Neural cell (in vitro differentiated cells): Measurements from ENCODE around the gene GNLY. TPM values are rescaled to one million over a fixed set of nuclear protein-coding genes. Genes with fewer than 3 reads are reported as not detected.

ENCODE experiments used
- H2AFZ ChIP-seq: fragments of 200-600, 300-800 bp; sonication (generic), shearing (Covaris generic); 2 replicates; pipeline ENCODE4 v1.6.0; 2014; ENCODE audit warnings: low read depth, mild to moderate bottlenecking, antibody characterized with exemption, low read length, moderate library complexity
- H3F3A ChIP-seq: fragments of 200-600 bp; shearing (Covaris generic); 2 replicates; pipeline ENCODE4 v1.6.1; 2016; ENCODE audit warnings: mild to moderate bottlenecking, moderate library complexity, mixed read lengths, antibody characterized with exemption, low read length; ENCODE audit not compliant: insufficient read depth, poor library complexity, severe bottlenecking
- H3K27ac ChIP-seq: fragments of 200-600, 300-800 bp; sonication (generic), shearing (Covaris generic); 2 replicates; pipeline ENCODE4 v1.5.1; 2014; ENCODE audit warnings: mild to moderate bottlenecking, low read length, moderate library complexity
- H3K27me3 ChIP-seq: fragments of 300-800, 200-600 bp; sonication (generic), shearing (Covaris generic); 2 replicates; pipeline ENCODE4 v1.6.0; 2014; ENCODE audit warnings: mild to moderate bottlenecking, low read depth, low read length, moderate library complexity; ENCODE audit not compliant: insufficient read depth
- H3K36me3 ChIP-seq: fragments of 300-800, 200-600 bp; sonication (generic), shearing (Covaris generic); 2 replicates; pipeline ENCODE4 v1.5.1; 2014; ENCODE audit warnings: mild to moderate bottlenecking, antibody characterized with exemption, low read length, moderate library complexity; ENCODE audit not compliant: insufficient read depth
- H3K4me2 ChIP-seq: fragments of 300-800, 200-600 bp; sonication (generic), shearing (Covaris generic); 2 replicates; pipeline ENCODE4 v1.6.0; 2014; ENCODE audit warnings: mild to moderate bottlenecking, low read length
- H3K4me3 ChIP-seq: fragments of 300-800, 200-600 bp; sonication (generic), shearing (Covaris generic); 2 replicates; pipeline ENCODE4 v1.5.1; 2014; ENCODE audit warnings: mild to moderate bottlenecking, low read length, moderate library complexity
- H3K79me2 ChIP-seq: fragments of 200-600 bp; shearing (Covaris generic); replicated peaks from 2 replicates; pipeline ENCODE4 v1.6.0; 2014; ENCODE audit warnings: mild to moderate bottlenecking, low read length, moderate library complexity; ENCODE audit not compliant: insufficient read depth
- H3K9ac ChIP-seq: fragments of 300-800, 200-600 bp; sonication (generic), shearing (Covaris generic); 2 replicates; pipeline ENCODE4 v1.6.1; 2016; ENCODE audit warnings: mild to moderate bottlenecking, low read length, mixed read lengths
- H3K9me2 ChIP-seq: fragments of 200-600 bp; shearing (Covaris generic); 2 replicates; pipeline ENCODE4 v1.6.1; 2016; ENCODE audit warnings: mild to moderate bottlenecking, low read length, mixed read lengths; ENCODE audit not compliant: insufficient read depth
- H3K9me3 ChIP-seq: fragments of 200-600, 300-800 bp; sonication (generic), shearing (Covaris generic); 2 replicates; pipeline ENCODE4 v1.6.1; 2016; ENCODE audit warnings: mild to moderate bottlenecking, mixed run types, low read length, moderate library complexity, mixed read lengths
- H4K20me1 ChIP-seq: fragments of 200-600 bp; shearing (Covaris generic); 2 replicates; pipeline ENCODE4 v1.6.1; 2016; ENCODE audit warnings: mild to moderate bottlenecking, mixed run types; ENCODE audit not compliant: insufficient read depth
- EP300 ChIP-seq: fragments of 450-650 bp; conservative IDR thresholded peaks from 2 replicates; pipeline ENCODE4 v1.6.1; 2014; ENCODE audit warnings: antibody characterized with exemption, mild to moderate bottlenecking, moderate library complexity; ENCODE audit not compliant: poor library complexity, severe bottlenecking
- EZH2 ChIP-seq: fragments of 200-600, 300-800 bp; shearing (Covaris generic), sonication (generic); IDR thresholded peaks from 2 replicates; pipeline ENCODE4 v1.6.1; 2014; ENCODE audit warnings: antibody characterized with exemption, low read length, borderline replicate concordance, mild to moderate bottlenecking; ENCODE audit not compliant: insufficient read depth, poor library complexity, severe bottlenecking
- MXI1 ChIP-seq: fragments of 450-650 bp; conservative IDR thresholded peaks from 2 replicates; pipeline ENCODE4 v1.6.1; 2014; ENCODE audit warnings: antibody characterized with exemption, mild to moderate bottlenecking; ENCODE audit not compliant: poor library complexity, severe bottlenecking
- POLR2AphosphoS5 ChIP-seq: IDR thresholded peaks from 2 replicates; pipeline ENCODE4 v1.6.1; 2012
- RAD21 ChIP-seq: fragments of 450-650 bp; conservative IDR thresholded peaks from 2 replicates; pipeline ENCODE4 v1.6.1; 2014; ENCODE audit warnings: antibody characterized with exemption, mild to moderate bottlenecking, moderate library complexity
- SMC3 ChIP-seq: fragments of 450-650 bp; conservative IDR thresholded peaks from 2 replicates; pipeline ENCODE4 v1.6.1; 2014; ENCODE audit warnings: antibody characterized with exemption, mild to moderate bottlenecking, moderate library complexity; ENCODE audit not compliant: poor library complexity
- TAF1 ChIP-seq: IDR thresholded peaks from 2 replicates; pipeline ENCODE4 v1.6.1; 2012; ENCODE audit warnings: low read depth
- polyA plus RNA-seq: library from polyadenylated mRNA; depleted of rRNA; stranded (reverse); fragments of >200 nt; gene quantifications from 2 replicates; pipeline ENCODE4 v1.2.3, GENCODE V29; 2014
- TF ChIP-seq, protein P1 (sequence below): IDR thresholded peaks from 2 replicates; pipeline ENCODE4 v1.6.1; 2012; ENCODE audit warnings: borderline replicate concordance
- TF ChIP-seq, protein P2 (sequence below): fragments of 450-650 bp; IDR thresholded peaks from 2 replicates; pipeline ENCODE4 v1.5.1; 2014; ENCODE audit warnings: antibody characterized with exemption, mild to moderate bottlenecking, moderate library complexity; ENCODE audit not compliant: poor library complexity, severe bottlenecking

Gene GNLY
- polyA plus RNA-seq, 1 donor from 2014 or later: not detected

- Histone ChIP-seq H3K36me3 (no peaks in the 10 kb centered on the region), H4K20me1 (no peaks in the 10 kb centered on the region), H3K9ac (no peak overlapping the region), H3K27ac (no peak overlapping the region), H3K79me2 (no peaks in the 10 kb centered on the region), H2AFZ (no peak overlapping the region), H3K27me3 (no peaks in the 10 kb centered on the region), H3K4me3 (no peak overlapping the region), H3F3A (no peaks in the 10 kb centered on the region), H3K4me2 (no peak overlapping the region), H3K9me2 (no peaks in the 10 kb centered on the region), H3K9me3 (no peaks in the 10 kb centered on the region)
- TF ChIP-seq, protein P1, sequence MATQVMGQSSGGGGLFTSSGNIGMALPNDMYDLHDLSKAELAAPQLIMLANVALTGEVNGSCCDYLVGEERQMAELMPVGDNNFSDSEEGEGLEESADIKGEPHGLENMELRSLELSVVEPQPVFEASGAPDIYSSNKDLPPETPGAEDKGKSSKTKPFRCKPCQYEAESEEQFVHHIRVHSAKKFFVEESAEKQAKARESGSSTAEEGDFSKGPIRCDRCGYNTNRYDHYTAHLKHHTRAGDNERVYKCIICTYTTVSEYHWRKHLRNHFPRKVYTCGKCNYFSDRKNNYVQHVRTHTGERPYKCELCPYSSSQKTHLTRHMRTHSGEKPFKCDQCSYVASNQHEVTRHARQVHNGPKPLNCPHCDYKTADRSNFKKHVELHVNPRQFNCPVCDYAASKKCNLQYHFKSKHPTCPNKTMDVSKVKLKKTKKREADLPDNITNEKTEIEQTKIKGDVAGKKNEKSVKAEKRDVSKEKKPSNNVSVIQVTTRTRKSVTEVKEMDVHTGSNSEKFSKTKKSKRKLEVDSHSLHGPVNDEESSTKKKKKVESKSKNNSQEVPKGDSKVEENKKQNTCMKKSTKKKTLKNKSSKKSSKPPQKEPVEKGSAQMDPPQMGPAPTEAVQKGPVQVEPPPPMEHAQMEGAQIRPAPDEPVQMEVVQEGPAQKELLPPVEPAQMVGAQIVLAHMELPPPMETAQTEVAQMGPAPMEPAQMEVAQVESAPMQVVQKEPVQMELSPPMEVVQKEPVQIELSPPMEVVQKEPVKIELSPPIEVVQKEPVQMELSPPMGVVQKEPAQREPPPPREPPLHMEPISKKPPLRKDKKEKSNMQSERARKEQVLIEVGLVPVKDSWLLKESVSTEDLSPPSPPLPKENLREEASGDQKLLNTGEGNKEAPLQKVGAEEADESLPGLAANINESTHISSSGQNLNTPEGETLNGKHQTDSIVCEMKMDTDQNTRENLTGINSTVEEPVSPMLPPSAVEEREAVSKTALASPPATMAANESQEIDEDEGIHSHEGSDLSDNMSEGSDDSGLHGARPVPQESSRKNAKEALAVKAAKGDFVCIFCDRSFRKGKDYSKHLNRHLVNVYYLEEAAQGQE: no peak
- TF ChIP-seq MXI1: no peak
- no peak for TF ChIP-seq RAD21
- TF ChIP-seq SMC3: no peak
- TF ChIP-seq EP300: no peak
- TF ChIP-seq EZH2: no peak
- no peak for TF ChIP-seq POLR2AphosphoS5
- TF ChIP-seq, protein P2, sequence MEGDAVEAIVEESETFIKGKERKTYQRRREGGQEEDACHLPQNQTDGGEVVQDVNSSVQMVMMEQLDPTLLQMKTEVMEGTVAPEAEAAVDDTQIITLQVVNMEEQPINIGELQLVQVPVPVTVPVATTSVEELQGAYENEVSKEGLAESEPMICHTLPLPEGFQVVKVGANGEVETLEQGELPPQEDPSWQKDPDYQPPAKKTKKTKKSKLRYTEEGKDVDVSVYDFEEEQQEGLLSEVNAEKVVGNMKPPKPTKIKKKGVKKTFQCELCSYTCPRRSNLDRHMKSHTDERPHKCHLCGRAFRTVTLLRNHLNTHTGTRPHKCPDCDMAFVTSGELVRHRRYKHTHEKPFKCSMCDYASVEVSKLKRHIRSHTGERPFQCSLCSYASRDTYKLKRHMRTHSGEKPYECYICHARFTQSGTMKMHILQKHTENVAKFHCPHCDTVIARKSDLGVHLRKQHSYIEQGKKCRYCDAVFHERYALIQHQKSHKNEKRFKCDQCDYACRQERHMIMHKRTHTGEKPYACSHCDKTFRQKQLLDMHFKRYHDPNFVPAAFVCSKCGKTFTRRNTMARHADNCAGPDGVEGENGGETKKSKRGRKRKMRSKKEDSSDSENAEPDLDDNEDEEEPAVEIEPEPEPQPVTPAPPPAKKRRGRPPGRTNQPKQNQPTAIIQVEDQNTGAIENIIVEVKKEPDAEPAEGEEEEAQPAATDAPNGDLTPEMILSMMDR: no peak
- no peak for TF ChIP-seq TAF1
These were observed 49.9 kb downstream of the GNLY start for GRCh38 chr2:85744055-85744454.

GRCh38 chr2:85744741-85745601 lies 50.8 kb downstream of the GNLY start:
- Histone ChIP-seq H3K9ac (no peak overlapping the region), H2AFZ (no peak overlapping the region), H3K9me2 (no peaks in the 10 kb centered on the region), H3K79me2 (no peaks in the 10 kb centered on the region), H4K20me1 (no peaks in the 10 kb centered on the region), H3F3A (no peaks in the 10 kb centered on the region), H3K4me2 (no peak overlapping the region), H3K36me3 (no peaks in the 10 kb centered on the region), H3K27me3 (no peaks in the 10 kb centered on the region), H3K27ac (no peak overlapping the region), H3K9me3 (no peaks in the 10 kb centered on the region), H3K4me3 (no peak overlapping the region)
- TF ChIP-seq RAD21 (no peak), TAF1 (no peak), EP300 (no peak), POLR2AphosphoS5 (no peak), MXI1 (no peak), EZH2 (no peak), SMC3 (no peak)
- TF ChIP-seq, protein P2: no peak
- TF ChIP-seq, protein P1: no peak
